ENCODE data around the gene NRAP.

The NRAP gene

GRCh38 chr10:113576852-113577251 is 87.0 kb downstream of the NRAP start:
- Histone ChIP-seq H3K27ac (ENCODE audit: low read length, poor library complexity, severe bottlenecking) (no peak overlapping the region), H3K27me3 (ENCODE audit: control insufficient read depth in 1 of 2, insufficient read depth in 1 of 2, low read length in 2 of 2) (peaks cover 13 to 59% of the 10 kb centered on the region in 2 experiments)

GRCh38 chr10:113573368-113573767 is 90.5 kb downstream of the NRAP start:
- Histone ChIP-seq H3K27me3 (ENCODE audit: control insufficient read depth in 1 of 2, insufficient read depth in 1 of 2, low read length in 2 of 2) (peaks cover 15 to 62% of the 10 kb centered on the region in 2 experiments), H3K18ac (ENCODE audit: low read depth in 1 of 2, low read length in 2 of 2) (no peak overlapping the region), H3K9ac (ENCODE audit: low read length) (no peak overlapping the region), H3K4ac (ENCODE audit: low read depth in 1 of 2, low read length in 2 of 2) (no peak overlapping the region), H2BK12ac (ENCODE audit: low read length in 2 of 2) (no peak overlapping the region), H3K14ac (ENCODE audit: low read length in 2 of 2) (no peak overlapping the region), H3K23ac (ENCODE audit: low read length in 2 of 2) (no peak overlapping the region), H3K9me3 (ENCODE audit: control insufficient read depth, low read length) (peaks cover 10% of the 10 kb centered on the region), H3K4me3 (ENCODE audit: insufficient read depth in 1 of 2, low read depth in 1 of 2, low read length in 2 of 2) (no peak overlapping the region), H2AK5ac (ENCODE audit: low read length, severe bottlenecking) (no peak overlapping the region), H2BK5ac (ENCODE audit: low read depth, low read length, poor library complexity, severe bottlenecking) (no peak overlapping the region), H3K36me3 (ENCODE audit: control insufficient read depth in 1 of 2, insufficient read depth in 2 of 2, low read depth in 1 of 2, low read length in 2 of 2) (no peaks in the 10 kb centered on the region), H2BK15ac (ENCODE audit: low read depth, poor library complexity, severe bottlenecking) (no peak overlapping the region), H2AFZ (ENCODE audit: low read depth, low read length) (no peak overlapping the region), H3K27ac (ENCODE audit: low read length, poor library complexity, severe bottlenecking) (no peak overlapping the region), H4K91ac (ENCODE audit: low read length) (no peak overlapping the region), H3K4me1 (ENCODE audit: control insufficient read depth, insufficient read depth, low read depth, low read length) (no peaks in the 10 kb centered on the region), H3K79me1 (replicated peaks; ENCODE audit: low read length, poor library complexity, severe bottlenecking) (no peaks in the 10 kb centered on the region), H4K8ac (ENCODE audit: low read length) (no peak overlapping the region), H2BK120ac (ENCODE audit: low read depth, low read length) (no peak overlapping the region), H3K4me2 (ENCODE audit: low read length, poor library complexity, severe bottlenecking) (no peak overlapping the region)
- DNase-seq, result no peak
- WGBS, result no CpG with 5 or more reads among the region's 1 CpG

More at GRCh38 chr10:113576852-113577251, 87.0 kb downstream of the NRAP start:
- no peaks in the 10 kb centered on the region for H3K36me3 ChIP-seq (ENCODE audit: control insufficient read depth in 1 of 2, insufficient read depth in 2 of 2, low read depth in 1 of 2, low read length in 2 of 2)
- H3K4ac ChIP-seq (ENCODE audit: low read depth in 1 of 2, low read length in 2 of 2), result no peak overlapping the region
- H4K8ac ChIP-seq (ENCODE audit: low read length), result no peak overlapping the region
- H3K14ac ChIP-seq (ENCODE audit: low read length in 2 of 2), result no peak overlapping the region
- peaks cover 2% of the 10 kb centered on the region for H3K9me3 ChIP-seq (ENCODE audit: control insufficient read depth, low read length)
- H3K4me1 ChIP-seq (ENCODE audit: control insufficient read depth, insufficient read depth, low read depth, low read length), result no peaks in the 10 kb centered on the region
- no peak overlapping the region for H3K4me2 ChIP-seq (ENCODE audit: low read length, poor library complexity, severe bottlenecking)
- no peak overlapping the region for H2BK12ac ChIP-seq (ENCODE audit: low read length in 2 of 2)
- no peak overlapping the region for H4K91ac ChIP-seq (ENCODE audit: low read length)
- H3K23ac ChIP-seq (ENCODE audit: low read length in 2 of 2), result no peak overlapping the region
- 63% methylated on average over 4 of the region's 4 CpGs for WGBS
- H2AFZ ChIP-seq (ENCODE audit: low read depth, low read length), result no peak overlapping the region
- no peak overlapping the region for H2BK15ac ChIP-seq (ENCODE audit: low read depth, poor library complexity, severe bottlenecking)
- no peak overlapping the region for H2BK5ac ChIP-seq (ENCODE audit: low read depth, low read length, poor library complexity, severe bottlenecking)
- no peak overlapping the region for H3K18ac ChIP-seq (ENCODE audit: low read depth in 1 of 2, low read length in 2 of 2)
- no peak overlapping the region for H2AK5ac ChIP-seq (ENCODE audit: low read length, severe bottlenecking)
- H3K9ac ChIP-seq (ENCODE audit: low read length), result no peak overlapping the region
- H3K79me1 ChIP-seq (replicated peaks; ENCODE audit: low read length, poor library complexity, severe bottlenecking), result no peaks in the 10 kb centered on the region
- no peak overlapping the region for H2BK120ac ChIP-seq (ENCODE audit: low read depth, low read length)
- DNase-seq, result peak; percentile 20
- no peak overlapping the region for H3K4me3 ChIP-seq (ENCODE audit: insufficient read depth in 1 of 2, low read depth in 1 of 2, low read length in 2 of 2)

- Histone ChIP-seq H2BK15ac (ENCODE audit: low read depth, poor library complexity, severe bottlenecking) (no peak overlapping the region), H3K18ac (ENCODE audit: low read depth in 1 of 2, low read length in 2 of 2) (no peak overlapping the region), H4K8ac (ENCODE audit: low read length) (no peak overlapping the region), H3K27ac (ENCODE audit: low read length, poor library complexity, severe bottlenecking) (no peak overlapping the region), H3K23ac (ENCODE audit: low read length in 2 of 2) (no peak overlapping the region), H4K91ac (ENCODE audit: low read length) (no peak overlapping the region), H3K36me3 (ENCODE audit: control insufficient read depth in 1 of 2, insufficient read depth in 2 of 2, low read depth in 1 of 2, low read length in 2 of 2) (no peaks in the 10 kb centered on the region), H2AFZ (ENCODE audit: low read depth, low read length) (no peak overlapping the region), H3K4ac (ENCODE audit: low read depth in 1 of 2, low read length in 2 of 2) (no peak overlapping the region), H3K9ac (ENCODE audit: low read length) (no peak overlapping the region), H2AK5ac (ENCODE audit: low read length, severe bottlenecking) (no peak overlapping the region), H3K14ac (ENCODE audit: low read length in 2 of 2) (no peak overlapping the region), H2BK120ac (ENCODE audit: low read depth, low read length) (no peak overlapping the region), H3K4me2 (ENCODE audit: low read length, poor library complexity, severe bottlenecking) (no peak overlapping the region), H3K9me3 (ENCODE audit: control insufficient read depth, low read length) (peaks cover 10% of the 10 kb centered on the region), H3K27me3 (ENCODE audit: control insufficient read depth in 1 of 2, insufficient read depth in 1 of 2, low read length in 2 of 2) (peaks cover 15 to 63% of the 10 kb centered on the region in 2 experiments), H3K4me3 (ENCODE audit: insufficient read depth in 1 of 2, low read depth in 1 of 2, low read length in 2 of 2) (no peak overlapping the region), H3K79me1 (replicated peaks; ENCODE audit: low read length, poor library complexity, severe bottlenecking) (no peaks in the 10 kb centered on the region), H2BK12ac (ENCODE audit: low read length in 2 of 2) (no peak overlapping the region), H2BK5ac (ENCODE audit: low read depth, low read length, poor library complexity, severe bottlenecking) (no peak overlapping the region), H3K4me1 (ENCODE audit: control insufficient read depth, insufficient read depth, low read depth, low read length) (no peaks in the 10 kb centered on the region)
- WGBS, result 40% methylated on average over 10 of the region's 11 CpGs
- DNase-seq, result no peak
Observed at GRCh38 chr10:113572520-113573290, 91.1 kb downstream of the NRAP start.

- Histone ChIP-seq H3K14ac (ENCODE audit: low read length in 2 of 2) (peak overlapping the region in 1 of 2 experiments; percentile 7), H2BK5ac (ENCODE audit: low read depth, low read length, poor library complexity, severe bottlenecking) (no peak overlapping the region), H4K8ac (ENCODE audit: low read length) (no peak overlapping the region), H2BK12ac (ENCODE audit: low read length in 2 of 2) (no peak overlapping the region), H3K27ac (ENCODE audit: low read length, poor library complexity, severe bottlenecking) (no peak overlapping the region), H4K91ac (ENCODE audit: low read length) (no peak overlapping the region), H3K4ac (ENCODE audit: low read depth in 1 of 2, low read length in 2 of 2) (no peak overlapping the region), H2AFZ (ENCODE audit: low read depth, low read length) (no peak overlapping the region), H2BK15ac (ENCODE audit: low read depth, poor library complexity, severe bottlenecking) (no peak overlapping the region), H2BK120ac (ENCODE audit: low read depth, low read length) (no peak overlapping the region), H3K4me1 (ENCODE audit: control insufficient read depth, insufficient read depth, low read depth, low read length) (no peaks in the 10 kb centered on the region), H3K9me3 (ENCODE audit: control insufficient read depth, low read length) (peaks cover 10% of the 10 kb centered on the region), H3K79me1 (replicated peaks; ENCODE audit: low read length, poor library complexity, severe bottlenecking) (no peaks in the 10 kb centered on the region), H3K27me3 (ENCODE audit: control insufficient read depth in 1 of 2, insufficient read depth in 1 of 2, low read length in 2 of 2) (peaks cover 11 to 53% of the 10 kb centered on the region in 2 experiments), H2AK5ac (ENCODE audit: low read length, severe bottlenecking) (no peak overlapping the region), H3K4me2 (ENCODE audit: low read length, poor library complexity, severe bottlenecking) (no peak overlapping the region), H3K4me3 (ENCODE audit: insufficient read depth in 1 of 2, low read depth in 1 of 2, low read length in 2 of 2) (peak overlapping the region in 1 of 2 experiments; percentile 4), H3K36me3 (ENCODE audit: control insufficient read depth in 1 of 2, insufficient read depth in 2 of 2, low read depth in 1 of 2, low read length in 2 of 2) (no peaks in the 10 kb centered on the region), H3K18ac (ENCODE audit: low read depth in 1 of 2, low read length in 2 of 2) (no peak overlapping the region), H3K9ac (ENCODE audit: low read length) (no peak overlapping the region), H3K23ac (ENCODE audit: low read length in 2 of 2) (no peak overlapping the region)
- no peak for DNase-seq
- WGBS, result 67% methylated on average over 8 of the region's 8 CpGs
Observed at GRCh38 chr10:113569576-113569975, 94.3 kb downstream of the NRAP start.
